ENCODE measurements around the gene CAPN13.

Gene CAPN13

GRCh38 chr2:30730736-30731647 is 76.3 kb downstream of the CAPN13 start:
- no peak for DNase-seq (ENCODE audit: low read depth in 2 of 2)

- no peak for DNase-seq (ENCODE audit: low read depth in 2 of 2)
Measured at GRCh38 chr2:30729031-30729430, 78.2 kb downstream of the CAPN13 start.

- DNase-seq (ENCODE audit: low read depth in 2 of 2): no peak
Measured at GRCh38 chr2:30722936-30723725, 84.1 kb downstream of the CAPN13 start.

GRCh38 chr2:30721668-30722647 is 85.3 kb downstream of the CAPN13 start:
- no peak for DNase-seq (ENCODE audit: low read depth in 2 of 2)

GRCh38 chr2:30721241-30721640 is 86.0 kb downstream of the CAPN13 start:
- DNase-seq (ENCODE audit: low read depth in 2 of 2): no peak

GRCh38 chr2:30717081-30717650 is 90.1 kb downstream of the CAPN13 start:
- DNase-seq (ENCODE audit: low read depth in 2 of 2): no peak

GRCh38 chr2:30716123-30716900 is 90.9 kb downstream of the CAPN13 start:
- no peak for DNase-seq (ENCODE audit: low read depth in 2 of 2)

GRCh38 chr2:30714811-30715709 is 92.2 kb downstream of the CAPN13 start:
- no peak for DNase-seq (ENCODE audit: low read depth in 2 of 2)

GRCh38 chr2:30713698-30714097 is 93.5 kb downstream of the CAPN13 start:
- no peak for DNase-seq (ENCODE audit: low read depth in 2 of 2)

- peak; percentile 69 to 71 for DNase-seq (ENCODE audit: low read depth in 2 of 2)
Measured at GRCh38 chr2:30711646-30712085, 95.6 kb downstream of the CAPN13 start.

GRCh38 chr2:30710461-30710860 is 96.8 kb downstream of the CAPN13 start:
- no peak for DNase-seq (ENCODE audit: low read depth in 2 of 2)

GRCh38 chr2:30710016-30710415 is 97.2 kb downstream of the CAPN13 start:
- DNase-seq (ENCODE audit: low read depth in 2 of 2): no peak

- DNase-seq (ENCODE audit: low read depth in 2 of 2): no peak
Measured at GRCh38 chr2:30709516-30709915, 97.7 kb downstream of the CAPN13 start.

GRCh38 chr2:30708491-30709290 is 98.6 kb downstream of the CAPN13 start:
- no peak for DNase-seq (ENCODE audit: low read depth in 2 of 2)

GRCh38 chr2:30707304-30707903 is 99.8 kb downstream of the CAPN13 start:
- DNase-seq (ENCODE audit: low read depth in 2 of 2): no peak

GRCh38 chr2:30706534-30707303 is 100.5 kb downstream of the CAPN13 start:
- peak; percentile 20 to 22 for DNase-seq (ENCODE audit: low read depth in 2 of 2)

Measured in fibroblast of skin of left quadriceps (primary cell).